ENCODE measurements around the gene DEFB118.
"Not testable (repeated sequence)": the region's sequence is repeated elsewhere in the genome, so short reads cannot be mapped to it uniquely, and the experiment has no call there.

DEFB118 gene

DNA sequence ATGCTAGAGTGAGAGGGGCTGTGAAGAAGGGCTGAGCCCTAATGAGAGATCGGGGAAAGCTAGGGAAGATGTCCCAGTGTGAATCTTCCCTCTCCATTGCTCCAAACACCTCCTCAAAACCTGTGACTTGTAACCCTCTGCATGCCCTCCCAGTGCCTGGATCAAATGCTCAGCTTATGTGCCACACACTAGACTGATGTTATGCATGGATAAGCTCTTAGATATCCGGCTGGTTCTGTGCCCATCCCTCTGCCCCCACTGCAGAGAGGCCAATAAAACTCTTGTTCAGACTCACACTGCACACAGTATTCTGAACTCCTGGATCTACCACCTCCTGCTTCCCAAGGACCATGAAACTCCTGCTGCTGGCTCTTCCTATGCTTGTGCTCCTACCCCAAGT, at the start of gene DEFB118:
Gene DEFB118 (plus strand): TSS at position 301 of the 400 bp plus-strand sequence. CDS start 50 bp downstream, at position 351.
- no peak for DNase-seq (ENCODE audit: low read depth)

DNA sequence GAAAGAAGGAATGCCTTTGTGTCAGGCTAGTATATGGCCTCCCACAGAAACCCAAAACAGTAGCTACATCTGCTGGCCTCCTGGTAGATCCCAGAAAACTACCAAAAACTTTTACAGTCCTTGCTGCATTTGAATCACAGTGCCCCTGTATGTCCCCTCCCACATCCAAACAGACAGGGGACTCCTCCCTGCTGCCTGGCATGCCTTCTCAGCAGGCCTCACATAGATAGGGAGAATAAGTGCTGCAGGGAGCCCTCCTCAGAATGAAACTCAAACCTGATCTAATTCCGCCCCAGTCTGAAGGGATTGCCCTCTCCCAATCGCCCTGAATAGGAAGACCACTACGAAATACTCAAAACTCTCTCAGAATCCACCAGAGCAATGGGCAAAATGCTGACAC, 45.9 kb upstream of the DEFB118 start:
- no peak for DNase-seq (ENCODE audit: low read depth)

DNA sequence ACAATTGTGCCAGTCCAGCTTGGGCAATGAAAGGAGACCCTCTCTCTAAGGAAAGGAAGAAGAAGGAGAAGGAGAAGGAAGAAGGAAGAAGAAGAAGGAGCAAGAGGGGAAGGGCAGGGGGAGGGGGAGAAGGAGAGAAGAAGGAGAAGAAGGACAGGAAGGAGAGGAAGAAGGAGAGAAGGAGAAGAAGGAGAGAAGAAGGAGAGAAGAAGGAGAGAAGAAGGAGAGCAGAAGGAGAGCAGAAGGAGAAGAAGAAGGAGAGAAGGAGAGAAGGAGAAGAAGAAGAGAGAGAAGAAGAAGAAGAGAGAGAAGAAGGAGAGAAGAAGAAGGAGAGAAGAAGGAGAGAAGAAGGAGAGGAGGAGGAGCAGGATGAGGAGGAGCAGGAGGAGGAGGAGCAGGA, 37.5 kb upstream of the DEFB118 start:
- DNase-seq (ENCODE audit: low read depth), result no peak

- no peak for DNase-seq (ENCODE audit: low read depth)
Observed at GRCh38 chr20:31341470-31341869, 26.9 kb upstream of the DEFB118 start.

DNA sequence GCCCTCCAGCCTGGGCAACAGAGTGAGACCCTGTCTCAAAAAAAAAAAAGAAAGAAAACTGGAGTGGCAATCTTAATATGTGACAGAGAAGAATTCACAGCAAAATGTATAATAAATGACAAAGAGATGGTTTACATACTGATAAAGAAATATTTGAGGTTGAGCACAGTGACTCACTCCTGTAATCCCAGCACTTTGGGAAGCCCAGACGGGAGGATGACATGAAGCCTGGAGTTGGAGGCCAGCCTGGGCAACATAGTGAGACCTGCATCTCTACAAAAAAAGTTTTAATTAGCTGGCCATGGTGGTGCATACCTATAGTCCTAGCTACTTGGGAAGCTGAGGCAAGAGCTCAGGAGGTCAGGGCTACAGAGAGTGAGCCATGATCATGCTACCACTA, 12.4 kb upstream of the DEFB118 start:
- DNase-seq (ENCODE audit: low read depth), result no peak

DNA sequence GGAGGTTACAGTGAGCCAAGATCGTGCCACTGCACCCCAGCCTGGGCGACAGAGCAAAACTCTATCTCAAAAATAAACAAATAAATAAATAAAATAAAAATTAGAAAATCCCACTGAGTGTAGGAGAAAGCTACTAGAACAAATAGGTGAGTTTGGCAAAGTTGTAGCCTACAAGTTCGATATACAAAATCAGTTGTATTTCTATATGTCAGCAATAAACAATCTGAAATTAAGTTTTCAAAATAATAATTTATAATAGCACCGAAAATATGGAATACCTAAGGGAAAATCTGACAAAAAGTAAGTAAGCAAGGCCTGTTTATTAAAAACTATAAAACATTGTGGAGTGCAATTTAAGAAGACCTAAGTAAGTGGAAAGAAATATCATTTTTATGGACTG, 5.1 kb upstream of the DEFB118 start:
- no peak for DNase-seq (ENCODE audit: low read depth)

- DNase-seq (ENCODE audit: low read depth), result not testable (repeated sequence)
Observed at GRCh38 chr20:31364272-31364671, 4.1 kb upstream of the DEFB118 start.

DNA sequence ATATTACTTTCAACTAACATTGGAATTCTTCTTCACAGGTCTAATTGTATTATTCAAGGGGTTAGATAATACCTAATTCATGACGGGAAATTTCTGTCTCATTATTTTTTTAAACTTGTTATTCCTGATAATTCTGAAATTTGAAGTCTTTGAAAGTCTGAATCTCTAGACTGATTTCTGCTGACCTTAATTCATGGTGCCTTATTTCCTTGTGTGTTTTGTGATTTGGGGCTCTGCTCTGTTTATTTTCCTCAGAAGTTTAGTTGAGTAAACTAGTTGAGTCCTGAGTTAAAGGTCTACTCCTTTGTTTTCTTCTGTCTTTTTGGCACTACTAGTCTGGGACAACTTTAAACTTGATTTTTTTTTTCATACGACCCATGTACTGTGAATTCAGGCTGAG, 5.9 kb downstream of the DEFB118 start:
- DNase-seq (ENCODE audit: low read depth), result no peak

DNA sequence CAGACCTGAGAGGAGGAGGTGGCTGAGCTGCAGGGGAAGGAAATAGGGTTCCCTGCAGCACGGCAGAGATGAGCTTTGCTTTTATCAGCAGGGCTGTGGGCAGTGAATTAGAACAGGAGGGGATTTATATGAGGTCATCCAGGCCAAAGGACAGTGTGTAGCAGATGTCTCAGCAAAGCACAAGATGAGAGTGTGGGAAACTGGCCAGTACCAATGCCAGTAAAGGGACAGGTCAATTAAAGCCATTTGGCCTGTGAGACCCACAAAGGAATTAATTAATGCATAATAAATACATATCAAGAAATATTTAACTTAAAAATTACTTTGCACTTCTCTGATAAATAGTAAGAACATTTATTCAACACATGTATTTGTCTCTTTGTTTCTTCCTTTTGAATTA, 22.1 kb downstream of the DEFB118 start, which contains the start of gene DEFB119:
Gene DEFB119 (minus strand): TSS at position 101 of the 400 bp plus-strand sequence. CDS start 107 bp downstream, outside the sequence.
- no peak for DNase-seq (ENCODE audit: low read depth)

DNA sequence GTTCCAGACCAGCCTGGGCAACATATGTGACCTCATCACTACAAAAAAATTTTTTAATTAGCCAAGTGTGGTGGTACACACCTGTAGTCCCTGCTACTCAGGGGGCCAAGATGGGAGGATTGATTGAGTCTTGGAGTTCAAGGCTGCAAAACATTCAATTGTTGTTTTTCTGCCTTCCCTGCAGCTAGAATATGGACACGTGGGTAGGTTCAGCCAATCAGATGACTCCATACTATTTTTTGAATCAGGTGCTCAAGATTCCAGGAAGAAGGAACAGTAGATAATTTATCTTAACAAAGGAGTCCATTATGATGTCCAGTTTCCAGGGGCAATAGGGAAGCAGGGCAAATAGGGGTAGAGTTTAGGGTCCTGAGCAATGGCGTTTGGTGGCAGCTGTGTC, 24.4 kb downstream of the DEFB118 start:
- no peak for DNase-seq (ENCODE audit: low read depth)

GRCh38 chr20:31394900-31395299, 26.5 kb downstream of the DEFB118 start:
- DNase-seq (ENCODE audit: low read depth), result no peak

GRCh38 chr20:31403886-31404285, 35.5 kb downstream of the DEFB118 start:
- no peak for DNase-seq (ENCODE audit: low read depth)

DNA sequence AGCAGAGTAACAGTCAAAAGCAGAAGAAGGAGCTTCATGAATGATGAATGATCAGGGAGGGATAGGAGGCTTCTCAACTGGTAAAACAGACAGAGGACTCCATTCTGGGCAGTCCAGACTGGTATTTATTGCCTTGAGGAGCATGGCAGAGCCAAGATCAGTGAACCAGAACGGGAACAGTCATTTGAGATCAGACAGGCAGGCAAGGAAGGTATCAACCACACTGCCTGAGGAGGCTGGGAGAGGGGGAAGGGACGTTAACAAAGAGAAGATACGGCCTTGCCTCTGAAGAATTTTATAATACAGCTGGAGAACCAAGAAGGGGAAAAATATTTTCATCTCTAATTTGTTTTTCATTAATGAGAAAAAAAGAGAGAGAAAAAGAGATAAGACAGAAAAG, 37.7 kb downstream of the DEFB118 start, which contains the start of gene DEFB121:
Gene DEFB121 (minus strand): TSS at position 101 of the 400 bp plus-strand sequence. CDS start 63 bp downstream, at position 38.
- no peak for DNase-seq (ENCODE audit: low read depth)

DNA sequence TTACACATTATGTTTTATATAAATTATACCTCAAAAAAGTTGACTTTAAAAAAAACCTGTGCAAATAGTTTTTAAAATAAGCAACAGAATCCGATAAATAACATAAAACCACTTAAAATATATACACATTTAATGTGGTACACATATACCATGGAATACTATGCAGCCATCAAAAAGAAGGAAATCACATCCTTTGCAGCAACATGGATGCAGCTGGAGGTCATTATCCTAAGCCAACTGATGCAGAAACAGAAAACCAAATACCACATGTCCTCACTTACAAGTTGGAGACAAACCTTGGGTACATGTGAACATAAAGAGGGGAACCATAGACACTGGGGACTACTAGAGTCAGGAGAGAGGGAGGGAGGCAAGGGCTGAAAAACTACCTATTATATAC, 41.6 kb downstream of the DEFB118 start:
- no peak for DNase-seq (ENCODE audit: low read depth)

- DNase-seq (ENCODE audit: low read depth), result no peak
Observed at GRCh38 chr20:31414381-31414780, 46.0 kb downstream of the DEFB118 start.

DNA sequence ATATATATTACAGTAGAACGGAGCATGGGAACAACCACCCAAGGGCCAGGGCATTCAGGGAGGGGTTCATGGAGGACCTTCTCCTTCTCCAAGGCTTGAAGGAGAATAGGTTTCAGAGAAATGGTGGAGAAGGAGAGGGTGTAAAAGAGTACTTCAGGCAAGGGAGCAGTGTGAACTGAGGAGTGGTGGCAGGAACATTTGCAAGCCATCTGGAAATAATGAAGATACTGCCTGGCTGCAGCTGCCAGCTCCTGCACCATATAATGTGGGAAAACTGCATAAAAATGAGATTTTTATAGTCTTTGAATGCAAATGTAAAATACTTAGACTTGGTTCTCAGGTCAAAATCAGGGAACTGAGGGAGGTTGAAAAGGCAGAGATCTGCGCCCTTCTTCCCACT, 47.3 kb downstream of the DEFB118 start:
- no peak for DNase-seq (ENCODE audit: low read depth)

DNA sequence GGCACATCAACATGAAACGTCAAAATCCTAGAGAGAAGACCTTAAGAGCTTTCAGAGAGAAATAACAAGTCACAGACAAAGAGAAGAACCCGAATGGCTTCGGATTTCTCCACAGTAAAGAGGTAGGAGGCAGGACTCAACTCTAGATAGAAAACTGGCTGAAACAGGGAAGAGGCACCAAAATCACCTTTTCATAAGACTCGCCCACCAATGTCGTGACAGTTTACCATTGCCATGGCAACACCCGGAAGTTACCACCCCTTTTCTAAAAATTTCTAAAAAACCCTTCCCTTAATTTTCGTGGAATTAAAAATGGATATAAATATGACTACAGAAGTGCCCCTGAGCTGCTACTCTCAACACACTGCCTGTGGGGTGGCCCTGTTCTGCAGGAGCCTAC, 49.9 kb downstream of the DEFB118 start:
- no peak for DNase-seq (ENCODE audit: low read depth)

Measured in stimulated activated CD8-positive, alpha-beta memory T cell treated with anti-CD3 and anti-CD28 coated beads, Interleukin-4, amount 100 ng/mL, for 24 hours (primary cell).